Natural killer cell (primary cell): Measurements from ENCODE around the gene TBC1D19. TPM values are rescaled to one million over a fixed set of nuclear protein-coding genes. Genes with fewer than 3 reads are reported as not detected.

Source experiments
- ATAC-seq, 3 donors: fragments of 150-1000 bp in 2 of 3; fragments of 200-7000 bp in 1 of 3; cut with Tn5 transposase; 1 replicate in 1 of 3; 2 replicates in 2 of 3; pipeline ENCODE4 v1.10.0; 2021; ENCODE audit warnings: mild to moderate bottlenecking in 2 of 3, moderate library complexity in 2 of 3
- DNase-seq, 2 donors: peaks; one replicate each; pipeline versions ENCODE4 v3.0.0 to v3.0.0-alpha.2; 2013 to 2021; ENCODE audit warnings: mixed read lengths in 1 of 2
- H3K27ac ChIP-seq: one replicate; pipeline ENCODE4 v1.5.1; 2013; ENCODE audit warnings: mild to moderate bottlenecking, low read length
- H3K27me3 ChIP-seq: one replicate; pipeline ENCODE4 v1.6.1; 2013; ENCODE audit warnings: low read length; ENCODE audit not compliant: control insufficient read depth, insufficient read depth
- H3K36me3 ChIP-seq: one replicate; pipeline ENCODE4 v1.6.1; 2013; ENCODE audit warnings: low read length; ENCODE audit not compliant: control insufficient read depth, insufficient read depth
- H3K4me1 ChIP-seq: one replicate; pipeline ENCODE4 v1.6.1; 2013; ENCODE audit warnings: low read length; ENCODE audit not compliant: control insufficient read depth, insufficient read depth
- H3K4me3 ChIP-seq: one replicate; pipeline ENCODE4 v1.5.1; 2013; ENCODE audit warnings: low read length
- H3K9me3 ChIP-seq: one replicate; pipeline ENCODE4 v1.6.1; 2013; ENCODE audit warnings: low read length; ENCODE audit not compliant: control insufficient read depth, insufficient read depth
- H3K27ac Mint-ChIP-seq, 2 donors: one replicate each; pipeline ENCODE4 v1.8.0; 2022; ENCODE audit warnings: mild to moderate bottlenecking in 2 of 2, mixed read lengths in 2 of 2, moderate library complexity in 1 of 2
- H3K27me3 Mint-ChIP-seq, 2 donors: one replicate each; pipeline ENCODE4 v1.8.0; 2022; ENCODE audit warnings: low read depth in 2 of 2, mixed read lengths in 2 of 2
- H3K36me3 Mint-ChIP-seq: one replicate; pipeline ENCODE4 v1.8.0; 2022; ENCODE audit warnings: mixed read lengths
- H3K4me1 Mint-ChIP-seq, 2 donors: one replicate each; pipeline ENCODE4 v1.8.0; 2022; ENCODE audit warnings: mixed read lengths in 2 of 2
- H3K4me3 Mint-ChIP-seq: one replicate; pipeline ENCODE4 v1.8.0; 2022; ENCODE audit warnings: mild to moderate bottlenecking, moderate library complexity, mixed read lengths
- H3K9me3 Mint-ChIP-seq, 2 donors: one replicate each; pipeline ENCODE4 v1.8.0; 2022; ENCODE audit warnings: mixed read lengths in 2 of 2
- CTCF ChIP-seq: fragments of 200-600 bp; IDR thresholded peaks from one replicate; pipeline ENCODE4 v1.8.0; 2022; ENCODE audit warnings: antibody characterized with exemption
- WGBS: methylation state at CpG from one replicate; pipeline ENCODE4 v1.1.7; 2013; ENCODE audit warnings: missing lambda C conversion rate; ENCODE audit not compliant: insufficient coverage; 5-methylcytosine and 5-hydroxymethylcytosine counted together
- intact Hi-C: fragments of 100-400 bp; cut with micrococcal nuclease; formaldehyde crosslinking; loops from one replicate; pipeline ENCODE4 v1.14.2; 2022
- total RNA-seq, 4 donors: library from RNA; stranded (reverse); fragments of 120-200 nt in 1 of 4; gene quantifications; one replicate each; pipeline versions ENCODE4 v1.2.3 to v1.2.4, GENCODE V29; 2013 to 2022

TBC1D19 gene
- total RNA-seq, 3 donors from 2014 or later (not counting 1 experiment from before 2014, with no cell fraction given): 13.0 to 21.3 (median 16.8) TPM

DNA sequence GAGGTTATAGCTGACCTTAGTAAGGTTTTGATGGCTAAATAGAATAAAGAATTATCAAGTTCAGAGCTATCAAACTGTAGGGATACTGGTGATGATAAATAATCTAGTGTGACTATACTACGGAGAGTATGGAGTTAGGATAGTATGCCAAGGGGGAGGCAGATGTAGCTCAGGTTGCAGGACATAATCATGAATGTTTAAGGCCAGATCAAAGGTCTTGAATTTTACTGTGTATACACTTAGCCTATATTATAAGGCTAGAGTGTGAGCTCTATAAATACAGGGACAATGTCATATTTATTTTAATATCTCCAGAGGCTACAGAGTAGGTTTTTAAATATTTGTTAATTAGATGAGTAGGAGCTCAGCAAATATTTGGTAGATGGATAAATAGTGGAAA, 145.7 kb downstream of the TBC1D19 start:
- intact Hi-C loops: loop anchor here (10.0 kb wide), 2 partner anchors 285 to 405 kb away; partner anchors contain the start of gene RBPJ
- Histone ChIP-seq H3K4me3 (no peak overlapping the region), H3K9me3 (no peaks in the 10 kb centered on the region), H3K27ac (no peak overlapping the region), H3K27me3 (no peaks in the 10 kb centered on the region), H3K4me1 (peaks cover 5% of the 10 kb centered on the region), H3K36me3 (peaks cover 7% of the 10 kb centered on the region)
- DNase-seq (no peak), ATAC-seq (no peak)
- H3K4me3 Mint-ChIP-seq: no peak overlapping the region
- no peaks in the 10 kb centered on the region for H3K36me3 Mint-ChIP-seq
- no peaks in the 10 kb centered on the region for H3K9me3 Mint-ChIP-seq
- H3K27me3 Mint-ChIP-seq: no peaks in the 10 kb centered on the region
- TF ChIP-seq CTCF: no peak
- no peak overlapping the region for H3K27ac Mint-ChIP-seq
- 0% methylated on average over 1 of the region's 1 CpG for WGBS
- H3K4me1 Mint-ChIP-seq: peaks cover 10 to 12% of the 10 kb centered on the region in 2 donors

GRCh38 chr4:26731351-26732035, 147.6 kb downstream of the TBC1D19 start:
- Mint-ChIP-seq H3K4me1 (no peaks in the 10 kb centered on the region), H3K9me3 (no peaks in the 10 kb centered on the region), H3K27ac (no peak overlapping the region), H3K27me3 (no peaks in the 10 kb centered on the region), H3K36me3 (no peaks in the 10 kb centered on the region), H3K4me3 (no peak overlapping the region)
- 74% methylated on average over 9 of the region's 11 CpGs for WGBS
- no peak overlapping the region for H3K27ac ChIP-seq
- DNase-seq (no peak), ATAC-seq (no peak)
- H3K4me3 ChIP-seq: no peak overlapping the region
- H3K4me1 ChIP-seq: no peaks in the 10 kb centered on the region
- no peaks in the 10 kb centered on the region for H3K9me3 ChIP-seq
- peaks cover 7% of the 10 kb centered on the region for H3K36me3 ChIP-seq
- no peaks in the 10 kb centered on the region for H3K27me3 ChIP-seq
- TF ChIP-seq CTCF: no peak
- intact Hi-C loops: no loop called here

- no peak overlapping the region for H3K27ac ChIP-seq
- Mint-ChIP-seq H3K27ac (no peak overlapping the region), H3K4me1 (no peaks in the 10 kb centered on the region), H3K36me3 (no peaks in the 10 kb centered on the region), H3K4me3 (no peak overlapping the region), H3K9me3 (no peaks in the 10 kb centered on the region), H3K27me3 (no peaks in the 10 kb centered on the region)
- intact Hi-C loops: no loop called here
- no peaks in the 10 kb centered on the region for H3K27me3 ChIP-seq
- H3K9me3 ChIP-seq: no peaks in the 10 kb centered on the region
- no peak for TF ChIP-seq CTCF
- WGBS: 94% methylated on average over 3 of the region's 3 CpGs
- ATAC-seq (no peak), DNase-seq (no peak)
- no peak overlapping the region for H3K4me3 ChIP-seq
- peaks cover 7% of the 10 kb centered on the region for H3K36me3 ChIP-seq
- H3K4me1 ChIP-seq: no peaks in the 10 kb centered on the region
Measured at GRCh38 chr4:26732356-26732755, 148.5 kb downstream of the TBC1D19 start.

DNA sequence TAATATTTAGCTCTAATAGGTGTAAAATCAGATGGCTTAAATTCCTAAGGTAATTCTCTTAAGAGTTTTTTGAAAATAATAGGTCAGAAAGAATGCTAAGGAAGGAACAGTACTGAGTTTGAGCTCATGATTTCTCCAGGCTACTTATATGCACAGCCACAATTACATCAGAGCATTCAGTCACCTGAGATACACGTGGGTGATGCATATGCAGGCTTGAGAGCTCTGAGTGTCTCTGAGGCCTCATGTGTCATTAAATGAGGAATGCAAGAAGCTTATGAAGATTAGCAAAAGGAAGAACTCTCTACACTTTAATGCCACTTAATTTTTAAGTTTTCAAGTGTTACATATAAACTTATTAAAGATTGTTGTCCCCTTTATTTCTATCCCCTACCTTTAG, 152.7 kb downstream of the TBC1D19 start:
- no peak for TF ChIP-seq CTCF
- Histone ChIP-seq H3K36me3 (no peaks in the 10 kb centered on the region), H3K27me3 (no peaks in the 10 kb centered on the region), H3K4me1 (no peaks in the 10 kb centered on the region), H3K9me3 (no peaks in the 10 kb centered on the region), H3K4me3 (no peak overlapping the region), H3K27ac (no peak overlapping the region)
- Mint-ChIP-seq H3K4me1 (no peaks in the 10 kb centered on the region), H3K27me3 (no peaks in the 10 kb centered on the region), H3K36me3 (no peaks in the 10 kb centered on the region), H3K27ac (no peak overlapping the region), H3K4me3 (no peak overlapping the region), H3K9me3 (no peaks in the 10 kb centered on the region)
- intact Hi-C loops: no loop called here
- ATAC-seq (no peak), DNase-seq (no peak)
- WGBS: 89% methylated on average over 1 of the region's 1 CpG
